ES-I3 (cell line): Measurements from ENCODE around the gene AFF3.

ENCODE experiments used
- H3K36me3 ChIP-seq: 2 replicates; pipeline ENCODE4 v1.6.1; 2013; ENCODE audit warnings: mild to moderate bottlenecking, low read length, control low read depth, moderate library complexity; ENCODE audit not compliant: insufficient read depth
- H3K4me1 ChIP-seq: 2 replicates; pipeline ENCODE4 v1.6.1; 2013; ENCODE audit warnings: mild to moderate bottlenecking, control low read depth, low read length; ENCODE audit not compliant: insufficient read depth
- H3K9ac ChIP-seq: 2 replicates; pipeline ENCODE4 v1.6.1; 2013; ENCODE audit warnings: low read depth, mild to moderate bottlenecking, low read length, moderate library complexity
- H3K9me3 ChIP-seq: 2 replicates; pipeline ENCODE4 v1.6.1; 2013; ENCODE audit warnings: mild to moderate bottlenecking, low read length, moderate library complexity; ENCODE audit not compliant: control insufficient read depth, insufficient read depth

Gene AFF3

DNA sequence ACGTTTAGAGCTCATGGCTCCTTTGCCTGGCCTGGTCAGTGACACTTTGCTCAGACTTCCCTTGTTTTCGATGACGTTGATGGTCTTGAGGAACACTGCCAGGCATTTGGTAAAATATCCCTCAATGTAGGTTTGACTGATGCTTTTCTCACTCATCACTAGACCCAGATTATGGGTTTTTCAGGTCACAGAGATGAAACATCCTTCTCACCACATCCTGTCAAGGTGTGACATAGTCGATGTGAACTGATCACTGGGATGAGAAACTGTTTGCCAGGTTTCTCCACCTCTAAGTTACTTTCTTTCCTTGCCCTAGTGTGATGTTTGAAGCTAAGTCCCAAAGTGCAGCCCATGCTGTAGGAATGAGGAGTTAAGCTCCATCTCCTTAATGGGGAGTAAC, 81.5 kb downstream of the AFF3 start:
- Histone ChIP-seq H3K9me3 (no peaks in the 10 kb centered on the region), H3K36me3 (no peaks in the 10 kb centered on the region), H3K4me1 (no peaks in the 10 kb centered on the region), H3K9ac (no peak overlapping the region)

DNA sequence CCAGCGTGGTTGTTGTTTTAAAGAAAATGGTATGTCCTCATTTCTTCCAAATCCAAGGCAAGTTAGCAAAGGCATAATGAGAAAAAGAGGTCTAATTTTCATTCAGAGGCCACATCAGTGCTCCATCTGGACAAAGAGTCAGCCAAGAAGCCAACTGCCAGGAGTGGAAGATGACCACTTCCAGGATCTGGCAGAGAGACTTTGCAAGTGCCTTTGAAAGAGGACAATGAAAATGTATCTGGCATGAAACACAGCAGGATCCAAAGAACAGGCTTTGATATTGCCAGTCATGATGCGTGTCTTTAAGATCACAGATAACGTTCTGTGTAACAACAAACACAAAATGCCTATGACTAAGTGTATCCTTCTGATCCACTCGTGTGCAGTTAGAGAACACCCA, 82.8 kb downstream of the AFF3 start:
- no peaks in the 10 kb centered on the region for H3K9me3 ChIP-seq
- no peak overlapping the region for H3K9ac ChIP-seq
- no peaks in the 10 kb centered on the region for H3K36me3 ChIP-seq
- H3K4me1 ChIP-seq, result no peaks in the 10 kb centered on the region

DNA sequence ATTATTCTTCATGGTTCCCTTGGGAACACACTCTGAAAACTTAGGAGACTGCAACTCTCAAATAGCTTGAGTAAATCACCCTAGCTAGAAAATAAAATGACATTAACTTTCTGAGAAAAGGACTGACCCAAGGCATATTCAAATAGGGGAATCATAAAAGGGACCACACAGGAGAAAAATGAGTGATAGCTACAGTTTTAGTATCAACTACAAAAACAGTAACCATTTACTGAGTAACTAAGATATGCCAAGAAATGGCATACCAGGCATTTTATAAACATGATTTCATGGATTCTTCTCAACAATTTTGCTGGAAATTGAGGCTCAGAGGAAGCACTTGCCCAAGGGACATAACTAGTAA, 84.5 kb downstream of the AFF3 start:
- Histone ChIP-seq H3K9ac (no peak overlapping the region), H3K36me3 (no peaks in the 10 kb centered on the region), H3K9me3 (no peaks in the 10 kb centered on the region), H3K4me1 (no peaks in the 10 kb centered on the region)

DNA sequence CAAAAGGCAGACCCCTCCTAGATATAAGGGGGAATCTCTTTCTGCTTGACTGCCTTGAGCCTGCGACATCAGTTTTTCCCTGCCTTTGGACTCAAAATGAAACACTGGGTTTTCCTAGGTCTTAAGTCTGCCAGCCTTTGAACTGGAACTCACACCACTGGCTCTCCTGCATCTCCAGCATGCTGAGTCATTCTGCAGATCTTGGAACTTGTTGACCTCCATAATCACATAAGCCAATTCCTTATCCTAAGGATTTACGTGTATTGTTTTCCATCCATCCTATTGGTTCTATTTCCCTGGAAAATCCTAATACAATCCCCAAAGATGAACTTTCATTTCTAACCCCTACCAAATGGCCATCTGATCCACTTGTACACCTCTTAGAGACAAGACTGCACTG, 88.0 kb downstream of the AFF3 start:
- no peaks in the 10 kb centered on the region for H3K9me3 ChIP-seq
- H3K9ac ChIP-seq, result no peak overlapping the region
- no peaks in the 10 kb centered on the region for H3K4me1 ChIP-seq
- H3K36me3 ChIP-seq, result no peaks in the 10 kb centered on the region; the same call in 1 of the 2 replicates

DNA sequence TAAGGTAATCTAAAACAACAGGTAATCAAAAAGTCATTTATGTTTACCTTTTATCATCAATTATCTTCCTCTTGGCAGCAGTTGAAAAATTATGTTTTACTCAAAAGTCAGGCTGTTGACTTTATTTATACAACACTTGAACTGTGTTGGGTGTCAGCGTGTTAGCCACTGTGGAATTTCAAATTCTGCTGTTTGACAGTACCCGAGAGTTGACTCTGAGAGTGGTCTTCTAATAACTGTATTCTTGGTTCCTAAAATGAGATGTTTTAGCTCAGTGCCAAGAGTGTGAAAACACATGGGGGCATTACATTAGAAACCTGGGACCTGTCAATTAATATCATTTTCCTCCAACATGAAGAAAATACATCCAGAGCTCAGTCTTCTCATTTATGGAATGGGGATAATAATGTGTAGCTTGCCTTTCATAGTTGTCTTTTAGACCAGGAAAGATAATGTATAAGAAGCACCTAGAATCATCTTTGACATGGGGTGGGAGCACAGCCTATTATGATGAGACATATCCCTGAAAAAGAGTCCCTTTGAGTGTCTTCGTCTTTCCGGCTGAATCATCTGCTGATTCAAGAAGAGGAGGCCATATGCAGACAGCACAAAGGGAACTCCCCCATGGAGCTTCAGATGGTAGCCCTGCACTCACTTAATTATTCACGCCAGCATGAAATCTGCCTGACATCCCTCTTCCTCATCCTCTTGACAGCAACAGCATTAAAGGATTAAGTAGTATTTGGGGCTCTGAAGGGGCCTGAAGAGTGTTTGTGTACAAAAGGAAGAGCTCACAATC, 89.1 kb downstream of the AFF3 start:
- no peaks in the 10 kb centered on the region for H3K4me1 ChIP-seq
- H3K9ac ChIP-seq, result no peak overlapping the region
- H3K9me3 ChIP-seq, result no peaks in the 10 kb centered on the region
- H3K36me3 ChIP-seq, result no peaks in the 10 kb centered on the region; the same call in 1 of the 2 replicates

DNA sequence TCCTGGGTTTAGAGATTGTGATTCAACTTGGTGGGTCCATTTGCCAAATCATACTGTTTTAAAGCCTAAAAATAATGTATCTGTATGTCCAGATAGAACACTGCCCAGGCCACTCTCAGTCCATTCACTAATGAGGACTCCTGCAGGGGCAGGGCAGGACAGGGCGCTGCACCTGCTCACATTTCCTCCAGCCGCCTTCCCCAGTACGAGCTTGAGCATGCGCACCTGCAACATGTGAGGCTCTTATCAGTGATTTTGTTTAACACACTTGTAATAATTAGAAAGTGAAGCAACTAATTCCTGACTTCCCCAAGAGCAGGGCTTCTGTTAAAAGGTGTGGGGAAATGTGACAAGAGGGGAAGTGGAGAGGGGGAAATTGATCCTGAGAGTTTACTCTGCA, 89.7 kb downstream of the AFF3 start:
- H3K9ac ChIP-seq, result no peak overlapping the region
- H3K9me3 ChIP-seq, result no peaks in the 10 kb centered on the region
- H3K4me1 ChIP-seq, result no peaks in the 10 kb centered on the region
- no peaks in the 10 kb centered on the region; the same call in 1 of the 2 replicates for H3K36me3 ChIP-seq

DNA sequence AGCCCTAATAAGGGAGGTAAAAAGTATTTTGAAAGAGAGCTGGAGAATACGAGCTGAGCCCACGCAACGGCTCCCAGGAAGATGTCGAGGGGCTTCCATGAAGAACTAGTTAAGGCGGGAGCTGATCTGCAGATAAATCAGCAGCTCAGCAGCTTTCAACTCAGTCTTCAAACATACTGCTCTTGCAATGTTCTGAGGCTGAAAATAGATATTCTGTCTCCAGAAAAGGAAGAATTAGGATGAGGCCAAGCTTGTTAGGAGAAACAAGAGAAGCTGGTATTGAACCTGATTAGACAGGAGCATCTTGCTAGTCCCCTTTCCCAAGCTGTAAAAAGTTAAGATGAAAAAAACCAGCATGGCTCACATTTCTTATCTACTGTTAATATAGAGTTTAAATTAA, 91.1 kb downstream of the AFF3 start:
- H3K9ac ChIP-seq, result no peak overlapping the region
- H3K9me3 ChIP-seq, result no peaks in the 10 kb centered on the region
- H3K4me1 ChIP-seq, result no peaks in the 10 kb centered on the region
- no peaks in the 10 kb centered on the region; the same call in 1 of the 2 replicates for H3K36me3 ChIP-seq

DNA sequence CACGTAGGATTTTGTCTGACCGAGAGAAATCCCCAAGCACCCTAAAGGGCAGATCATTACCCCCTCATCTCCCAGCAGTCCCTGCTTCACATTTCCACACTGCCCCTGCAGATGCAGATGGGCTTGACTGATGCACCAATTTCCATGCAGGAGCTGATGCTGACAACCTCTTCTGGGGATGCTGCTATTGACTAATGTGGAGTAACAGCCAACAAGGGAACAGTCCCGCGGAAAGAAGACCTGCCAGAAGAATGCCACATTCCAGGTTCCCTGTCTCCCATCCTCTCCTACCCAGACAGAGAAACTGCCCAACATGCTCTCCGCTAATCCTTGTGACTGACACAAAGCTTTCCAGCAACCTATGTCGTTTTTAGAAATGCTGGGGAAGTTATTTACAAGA, 91.7 kb downstream of the AFF3 start:
- H3K9ac ChIP-seq, result no peak overlapping the region
- H3K36me3 ChIP-seq, result no peaks in the 10 kb centered on the region; the same call in 1 of the 2 replicates
- no peaks in the 10 kb centered on the region for H3K4me1 ChIP-seq
- H3K9me3 ChIP-seq, result no peaks in the 10 kb centered on the region

DNA sequence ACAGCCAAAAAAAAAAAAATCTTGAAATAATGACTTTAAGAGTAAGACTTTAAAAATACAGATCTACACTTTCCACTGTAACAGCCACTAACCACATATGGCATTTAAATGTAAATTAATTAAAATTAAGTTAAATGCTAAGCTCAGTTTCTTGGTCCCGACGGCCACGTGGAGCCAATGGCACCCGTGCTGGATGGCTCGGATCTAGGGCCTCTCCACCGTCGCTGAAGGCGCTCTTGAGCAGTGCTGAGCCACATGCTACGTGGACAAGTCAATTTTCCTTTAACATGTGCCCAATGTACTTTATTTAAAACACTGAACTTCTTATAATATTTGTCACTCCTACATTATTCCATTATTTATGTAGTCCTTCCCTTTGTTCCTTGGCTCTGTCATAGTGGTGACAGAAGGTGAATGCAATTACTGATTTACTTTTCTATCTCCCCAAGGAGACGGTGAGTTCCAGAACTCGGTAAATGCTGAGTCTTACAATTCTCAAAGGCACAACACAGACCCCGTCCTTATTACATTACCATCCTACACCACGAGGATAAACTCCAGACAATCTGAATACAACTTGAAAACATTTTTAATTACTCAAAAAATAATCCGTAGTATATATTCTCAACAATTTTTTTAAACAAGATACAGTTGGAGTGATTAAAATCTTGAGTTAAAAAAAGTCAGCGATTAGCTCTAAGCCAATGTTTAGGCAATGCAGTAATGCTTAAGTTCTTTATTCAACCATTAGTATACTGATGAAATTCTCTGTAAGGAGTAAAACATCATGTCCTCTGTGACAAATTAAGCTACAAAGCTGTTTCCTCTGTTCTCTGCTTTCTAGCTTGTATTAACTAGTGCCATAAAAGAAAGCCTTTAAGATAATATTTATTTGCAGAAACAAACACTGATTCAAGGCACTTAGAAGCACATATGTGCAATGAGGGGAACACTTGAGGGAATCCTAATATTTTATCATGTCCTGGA, 95.1 kb downstream of the AFF3 start:
- H3K4me1 ChIP-seq, result peaks cover 6% of the 10 kb centered on the region; the same call in 1 of the 2 replicates
- H3K36me3 ChIP-seq, result no peaks in the 10 kb centered on the region; the same call in 1 of the 2 replicates
- H3K9me3 ChIP-seq, result no peaks in the 10 kb centered on the region
- no peak overlapping the region for H3K9ac ChIP-seq

DNA sequence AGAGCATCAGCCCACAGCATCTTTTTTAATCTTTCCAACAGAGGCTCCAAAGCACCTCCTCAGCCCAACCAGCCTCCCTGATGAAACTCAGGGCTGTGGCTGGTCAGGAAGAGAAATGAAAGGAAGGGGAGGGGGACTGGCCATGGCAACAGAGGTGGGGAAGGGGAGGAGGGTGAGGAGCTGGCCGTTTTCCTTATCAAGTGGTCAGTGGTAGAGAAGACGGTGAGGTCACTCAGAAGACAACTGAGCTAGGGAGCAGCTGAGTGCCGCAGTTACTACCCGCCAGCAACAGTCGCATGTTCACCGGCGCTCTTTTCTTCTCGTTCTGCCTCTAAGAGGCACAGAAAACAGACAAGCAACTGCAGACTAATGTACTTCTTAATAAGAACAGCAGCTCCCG, 97.4 kb downstream of the AFF3 start:
- Histone ChIP-seq H3K9ac (no peak overlapping the region), H3K36me3 (no peaks in the 10 kb centered on the region), H3K9me3 (no peaks in the 10 kb centered on the region), H3K4me1 (peaks cover 8% of the 10 kb centered on the region; the same call in 1 of the 2 replicates)

DNA sequence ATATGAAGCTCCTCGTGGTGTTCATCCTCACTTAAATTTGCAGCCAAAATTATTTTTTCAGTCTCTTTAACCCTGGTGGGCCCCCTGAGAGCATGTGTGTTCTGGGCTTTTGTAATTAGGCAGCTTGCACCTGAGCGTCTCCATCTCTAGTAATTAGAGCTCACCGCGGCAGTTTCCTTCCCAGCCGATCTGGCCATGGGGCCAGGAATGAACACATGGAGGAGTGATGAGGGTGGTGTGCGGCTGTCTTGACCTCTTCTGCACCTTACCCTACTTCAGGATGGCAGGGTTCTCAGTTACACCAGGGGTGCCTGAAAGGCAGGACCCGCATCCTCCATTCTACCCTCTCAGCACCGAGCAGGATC, 98.5 kb downstream of the AFF3 start:
- no peaks in the 10 kb centered on the region for H3K9me3 ChIP-seq

DNA sequence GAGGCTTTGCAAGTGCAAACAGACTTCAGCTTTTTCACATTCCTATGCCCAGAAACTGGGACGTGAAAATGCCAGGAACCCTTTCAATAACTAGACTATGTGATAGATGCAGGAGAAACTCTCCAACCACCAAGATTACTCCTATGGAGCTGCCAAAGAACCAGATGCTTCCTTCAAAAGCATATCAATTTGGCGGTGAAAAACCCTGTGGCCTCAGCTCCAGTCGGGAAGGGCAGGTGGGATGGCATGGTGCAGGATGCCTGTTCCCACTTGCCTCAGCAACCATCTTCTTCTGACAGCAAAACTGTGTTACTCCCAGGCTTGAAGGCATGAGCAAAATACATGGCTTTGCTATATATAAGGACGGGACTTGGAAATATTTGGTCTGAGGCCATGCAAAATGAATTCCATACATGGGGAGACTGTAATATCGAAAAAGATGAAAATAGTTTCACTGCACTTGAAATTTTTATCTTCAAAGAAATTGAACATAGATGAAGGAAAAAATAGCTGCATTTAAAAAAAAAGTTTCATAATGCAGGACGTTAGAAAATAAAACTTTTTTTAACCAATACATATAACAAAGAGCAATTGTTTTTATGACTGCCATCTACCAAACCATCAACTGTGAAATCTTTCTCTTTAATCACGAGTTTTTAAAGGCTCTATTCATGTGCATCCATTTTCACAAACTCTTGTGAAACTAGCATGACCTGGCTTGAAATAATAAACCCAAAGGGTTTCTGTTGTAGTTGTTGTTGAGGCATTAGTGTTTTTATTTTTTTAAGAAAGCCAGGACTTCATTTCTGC, 99.1 kb downstream of the AFF3 start:
- Histone ChIP-seq H3K9ac (no peak overlapping the region), H3K9me3 (no peaks in the 10 kb centered on the region), H3K36me3 (no peaks in the 10 kb centered on the region), H3K4me1 (peaks cover 8% of the 10 kb centered on the region; the same call in 1 of the 2 replicates)

More for the DNA sequence above, 98.5 kb downstream of the AFF3 start:
- Histone ChIP-seq H3K36me3 (no peaks in the 10 kb centered on the region), H3K4me1 (peaks cover 8% of the 10 kb centered on the region; the same call in 1 of the 2 replicates), H3K9ac (no peak overlapping the region)

GRCh38 chr2:100042562-100042961, 99.8 kb downstream of the AFF3 start:
- no peak overlapping the region for H3K9ac ChIP-seq
- H3K4me1 ChIP-seq, result peaks cover 8% of the 10 kb centered on the region; the same call in 1 of the 2 replicates
- no peaks in the 10 kb centered on the region for H3K36me3 ChIP-seq
- no peaks in the 10 kb centered on the region for H3K9me3 ChIP-seq

DNA sequence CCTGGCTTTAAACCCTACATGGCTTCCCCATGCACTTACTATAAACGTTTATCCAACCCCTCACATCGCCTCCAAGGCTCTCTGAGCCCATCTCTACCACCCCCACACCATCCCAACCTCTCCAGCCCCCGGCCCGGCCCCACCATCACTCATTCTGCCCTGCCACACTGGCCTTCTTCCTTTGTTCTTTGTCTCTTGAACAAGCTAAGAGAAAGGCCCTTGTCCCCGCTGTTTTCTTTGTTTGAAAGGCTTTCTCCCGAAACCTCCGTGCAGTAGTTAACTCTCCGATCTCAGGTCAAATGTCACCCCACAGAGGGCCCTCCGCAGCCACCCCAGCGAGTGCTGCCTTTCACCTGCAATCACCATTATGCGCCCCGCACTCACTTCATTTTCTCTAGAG, 100.4 kb downstream of the AFF3 start:
- H3K36me3 ChIP-seq, result no peaks in the 10 kb centered on the region
- H3K9me3 ChIP-seq, result no peaks in the 10 kb centered on the region
- H3K4me1 ChIP-seq, result peaks cover 8% of the 10 kb centered on the region; the same call in 1 of the 2 replicates
- no peak overlapping the region for H3K9ac ChIP-seq
